ENCODE measurements around the gene APIP.
"Not testable (repeated sequence)": the region's sequence is repeated elsewhere in the genome, so short reads cannot be mapped to it uniquely, and the experiment has no call there.

Gene APIP

GRCh38 chr11:34926101-34926830 lies 10.1 kb upstream of the APIP start:
- Histone ChIP-seq H3K4me1 (ENCODE audit: control insufficient read depth, insufficient read depth, low read length) (no peaks in the 10 kb centered on the region), H3K9me3 (ENCODE audit: control insufficient read depth, low read length) (no peaks in the 10 kb centered on the region), H3K4me3 (ENCODE audit: insufficient read depth, low read depth, low read length) (no peak overlapping the region), H3K36me3 (ENCODE audit: control insufficient read depth, insufficient read depth, low read length) (no peaks in the 10 kb centered on the region), H3K27me3 (ENCODE audit: control insufficient read depth, insufficient read depth, low read length, poor library complexity, severe bottlenecking) (no peaks in the 10 kb centered on the region), H3K27ac (ENCODE audit: insufficient read depth, low read depth, low read length, poor library complexity, severe bottlenecking) (no peak overlapping the region)
- 38 to 44% methylated on average over 2 of the region's 2 CpGs for WGBS, 2 experiments

GRCh38 chr11:34924714-34925113 lies 8.5 kb upstream of the APIP start:
- no peak overlapping the region for H3K27ac ChIP-seq (ENCODE audit: insufficient read depth, low read depth, low read length, poor library complexity, severe bottlenecking)
- no peaks in the 10 kb centered on the region for H3K36me3 ChIP-seq (ENCODE audit: control insufficient read depth, insufficient read depth, low read length)
- 90 to 92% methylated on average over 2 to 3 of the region's 3 CpGs for WGBS, 2 experiments
- H3K4me1 ChIP-seq (ENCODE audit: control insufficient read depth, insufficient read depth, low read length) = no peaks in the 10 kb centered on the region
- H3K9me3 ChIP-seq (ENCODE audit: control insufficient read depth, low read length) = no peaks in the 10 kb centered on the region
- no peak overlapping the region for H3K4me3 ChIP-seq (ENCODE audit: insufficient read depth, low read depth, low read length)
- H3K27me3 ChIP-seq (ENCODE audit: control insufficient read depth, insufficient read depth, low read length, poor library complexity, severe bottlenecking) = no peaks in the 10 kb centered on the region

DNA sequence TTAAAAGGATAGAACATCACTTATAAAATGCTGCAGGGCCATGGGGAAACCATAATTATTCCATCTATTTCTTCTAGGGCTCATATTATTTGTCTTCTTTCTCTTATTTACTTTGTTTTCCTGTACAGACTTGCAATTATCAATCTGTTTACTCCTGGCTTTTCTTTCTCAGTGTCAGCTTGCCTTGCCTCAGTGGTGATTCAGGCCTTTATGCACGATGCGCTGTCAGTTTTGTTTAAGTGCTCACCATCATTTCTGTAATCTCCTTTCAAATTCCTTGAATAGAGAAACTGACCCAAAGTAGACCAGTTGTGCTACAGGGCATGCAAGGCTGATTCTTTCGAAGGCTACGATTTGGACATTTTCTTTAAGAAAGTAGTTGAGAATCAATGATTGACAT lies 5.0 kb upstream of the APIP start:
- Histone ChIP-seq H3K4me1 (ENCODE audit: control insufficient read depth, insufficient read depth, low read length) (no peaks in the 10 kb centered on the region), H3K27me3 (ENCODE audit: control insufficient read depth, insufficient read depth, low read length, poor library complexity, severe bottlenecking) (no peaks in the 10 kb centered on the region), H3K27ac (ENCODE audit: insufficient read depth, low read depth, low read length, poor library complexity, severe bottlenecking) (no peak overlapping the region), H3K4me3 (ENCODE audit: insufficient read depth, low read depth, low read length) (no peak overlapping the region), H3K9me3 (ENCODE audit: control insufficient read depth, low read length) (no peaks in the 10 kb centered on the region), H3K36me3 (ENCODE audit: control insufficient read depth, insufficient read depth, low read length) (no peaks in the 10 kb centered on the region)
- 98 to 99% methylated on average over 4 of the region's 4 CpGs for WGBS, 2 experiments

- H3K27me3 ChIP-seq (ENCODE audit: control insufficient read depth, insufficient read depth, low read length, poor library complexity, severe bottlenecking) = no peaks in the 10 kb centered on the region
- peak overlapping the region; percentile 85 for H3K4me3 ChIP-seq (ENCODE audit: insufficient read depth, low read depth, low read length)
- no peaks in the 10 kb centered on the region for H3K36me3 ChIP-seq (ENCODE audit: control insufficient read depth, insufficient read depth, low read length)
- peak overlapping the region; percentile 93 for H3K27ac ChIP-seq (ENCODE audit: insufficient read depth, low read depth, low read length, poor library complexity, severe bottlenecking)
- H3K4me1 ChIP-seq (ENCODE audit: control insufficient read depth, insufficient read depth, low read length) = peaks cover 5% of the 10 kb centered on the region
- no peaks in the 10 kb centered on the region for H3K9me3 ChIP-seq (ENCODE audit: control insufficient read depth, low read length)
- 17% methylated on average over 21 to 23 of the region's 23 CpGs for WGBS, 2 experiments
These were observed 928 bp upstream of the APIP start for GRCh38 chr11:34916843-34917770.

GRCh38 chr11:34915136-34916014 lies 804 bp downstream of the APIP start:
- Histone ChIP-seq H3K4me3 (ENCODE audit: insufficient read depth, low read depth, low read length) (peak overlapping the region; percentile 85), H3K27ac (ENCODE audit: insufficient read depth, low read depth, low read length, poor library complexity, severe bottlenecking) (peak overlapping the region; percentile 93), H3K27me3 (ENCODE audit: control insufficient read depth, insufficient read depth, low read length, poor library complexity, severe bottlenecking) (no peaks in the 10 kb centered on the region), H3K9me3 (ENCODE audit: control insufficient read depth, low read length) (no peaks in the 10 kb centered on the region), H3K36me3 (ENCODE audit: control insufficient read depth, insufficient read depth, low read length) (no peaks in the 10 kb centered on the region), H3K4me1 (ENCODE audit: control insufficient read depth, insufficient read depth, low read length) (peaks cover 5% of the 10 kb centered on the region)
- WGBS, 2 experiments = 14 to 15% methylated on average over 34 of the region's 34 CpGs

DNA sequence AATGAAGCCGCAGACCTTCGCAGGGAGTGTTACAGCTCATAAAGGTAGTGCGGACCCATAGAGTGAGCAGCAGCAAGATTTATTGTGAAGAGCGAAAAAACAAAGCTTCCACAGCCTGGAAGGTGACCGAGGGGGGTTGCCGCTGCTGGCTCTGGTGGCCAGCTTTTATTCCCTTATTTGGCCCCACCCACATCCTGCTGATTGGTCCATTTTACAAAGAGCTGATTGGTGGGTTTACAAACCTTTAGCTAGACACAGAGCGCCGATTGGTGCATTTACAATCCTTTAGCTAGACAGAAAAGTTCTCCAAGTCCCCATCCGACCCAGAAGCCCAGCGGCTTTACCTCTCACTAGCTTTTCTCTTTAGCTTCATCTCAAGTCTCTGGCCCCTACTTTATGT lies 2.6 kb downstream of the APIP start:
- H3K9me3 ChIP-seq (ENCODE audit: control insufficient read depth, low read length); H3K36me3 ChIP-seq (ENCODE audit: control insufficient read depth, insufficient read depth, low read length); H3K4me3 ChIP-seq (ENCODE audit: insufficient read depth, low read depth, low read length); H3K4me1 ChIP-seq (ENCODE audit: control insufficient read depth, insufficient read depth, low read length); H3K27me3 ChIP-seq (ENCODE audit: control insufficient read depth, insufficient read depth, low read length, poor library complexity, severe bottlenecking); H3K27ac ChIP-seq (ENCODE audit: insufficient read depth, low read depth, low read length, poor library complexity, severe bottlenecking): not testable (repeated sequence)
- whole genome bisulfite sequencing, 2 experiments = 96 to 97% methylated on average over 10 of the region's 10 CpGs

DNA sequence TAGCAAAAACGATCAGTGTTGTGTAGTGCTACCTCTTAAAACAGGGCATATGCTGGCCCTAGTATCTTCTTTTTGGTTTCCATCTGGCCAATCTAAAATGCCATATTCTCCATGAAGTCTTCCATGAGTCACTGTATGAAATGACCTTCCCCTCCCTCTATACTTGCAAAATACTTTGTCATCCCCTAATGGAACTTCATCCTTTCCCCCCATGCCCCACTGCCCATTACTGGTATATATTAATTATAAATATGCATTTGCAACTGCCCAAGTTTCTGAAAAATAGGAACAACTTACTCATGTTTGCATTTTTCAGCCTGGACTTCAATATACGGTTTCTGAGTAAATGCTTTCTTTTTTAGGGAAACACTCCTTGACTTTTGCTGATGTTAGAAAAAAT lies 4.5 kb downstream of the APIP start:
- H3K27ac ChIP-seq (ENCODE audit: insufficient read depth, low read depth, low read length, poor library complexity, severe bottlenecking) = no peak overlapping the region
- peaks cover 5% of the 10 kb centered on the region for H3K4me1 ChIP-seq (ENCODE audit: control insufficient read depth, insufficient read depth, low read length)
- no peaks in the 10 kb centered on the region for H3K9me3 ChIP-seq (ENCODE audit: control insufficient read depth, low read length)
- H3K36me3 ChIP-seq (ENCODE audit: control insufficient read depth, insufficient read depth, low read length) = no peaks in the 10 kb centered on the region
- H3K27me3 ChIP-seq (ENCODE audit: control insufficient read depth, insufficient read depth, low read length, poor library complexity, severe bottlenecking) = no peaks in the 10 kb centered on the region
- no peak overlapping the region for H3K4me3 ChIP-seq (ENCODE audit: insufficient read depth, low read depth, low read length)
- 95 to 99% methylated on average over 2 of the region's 2 CpGs for WGBS, 2 experiments

DNA sequence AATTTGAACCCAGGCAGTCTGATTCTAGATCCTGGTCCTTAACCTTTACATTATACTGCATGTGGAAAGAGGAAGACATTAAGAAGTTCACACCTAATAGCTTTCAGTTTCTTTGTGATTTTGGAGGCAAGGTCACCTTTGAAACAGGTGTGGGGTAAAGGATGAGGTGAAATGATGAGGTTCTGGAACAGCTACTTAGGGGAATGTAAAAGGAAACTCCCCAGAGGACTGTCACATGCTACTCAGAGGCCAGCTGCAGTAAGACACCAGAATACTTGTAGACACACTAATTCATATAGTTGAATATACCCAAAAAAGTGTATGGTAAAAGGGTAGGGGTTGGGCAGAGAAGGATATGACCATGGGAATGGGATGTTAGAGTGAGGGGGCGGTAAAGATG lies 5.4 kb downstream of the APIP start:
- H3K4me3 ChIP-seq (ENCODE audit: insufficient read depth, low read depth, low read length) = no peak overlapping the region
- no peaks in the 10 kb centered on the region for H3K27me3 ChIP-seq (ENCODE audit: control insufficient read depth, insufficient read depth, low read length, poor library complexity, severe bottlenecking)
- no peaks in the 10 kb centered on the region for H3K36me3 ChIP-seq (ENCODE audit: control insufficient read depth, insufficient read depth, low read length)
- no peak overlapping the region for H3K27ac ChIP-seq (ENCODE audit: insufficient read depth, low read depth, low read length, poor library complexity, severe bottlenecking)
- H3K4me1 ChIP-seq (ENCODE audit: control insufficient read depth, insufficient read depth, low read length) = peaks cover 5% of the 10 kb centered on the region
- H3K9me3 ChIP-seq (ENCODE audit: control insufficient read depth, low read length) = no peaks in the 10 kb centered on the region
- WGBS, 2 experiments = 94 to 100% methylated on average over 1 of the region's 1 CpG

- peaks cover under 1% of the 10 kb centered on the region for H3K4me1 ChIP-seq (ENCODE audit: control insufficient read depth, insufficient read depth, low read length)
- H3K36me3 ChIP-seq (ENCODE audit: control insufficient read depth, insufficient read depth, low read length) = no peaks in the 10 kb centered on the region
- WGBS, 2 experiments = 89 to 93% methylated on average over 4 of the region's 4 CpGs
- H3K27ac ChIP-seq (ENCODE audit: insufficient read depth, low read depth, low read length, poor library complexity, severe bottlenecking) = no peak overlapping the region
- H3K27me3 ChIP-seq (ENCODE audit: control insufficient read depth, insufficient read depth, low read length, poor library complexity, severe bottlenecking) = no peaks in the 10 kb centered on the region
- H3K9me3 ChIP-seq (ENCODE audit: control insufficient read depth, low read length) = no peaks in the 10 kb centered on the region
- H3K4me3 ChIP-seq (ENCODE audit: insufficient read depth, low read depth, low read length) = no peak overlapping the region
These were observed 6.2 kb downstream of the APIP start for GRCh38 chr11:34909955-34910354.

GRCh38 chr11:34909415-34909814 lies 6.8 kb downstream of the APIP start:
- 76 to 77% methylated on average over 6 of the region's 6 CpGs for WGBS, 2 experiments
- no peaks in the 10 kb centered on the region for H3K36me3 ChIP-seq (ENCODE audit: control insufficient read depth, insufficient read depth, low read length)
- no peaks in the 10 kb centered on the region for H3K4me1 ChIP-seq (ENCODE audit: control insufficient read depth, insufficient read depth, low read length)

More at GRCh38 chr11:34909415-34909814, 6.8 kb downstream of the APIP start:
- Histone ChIP-seq H3K9me3 (ENCODE audit: control insufficient read depth, low read length) (no peaks in the 10 kb centered on the region), H3K27me3 (ENCODE audit: control insufficient read depth, insufficient read depth, low read length, poor library complexity, severe bottlenecking) (no peaks in the 10 kb centered on the region), H3K4me3 (ENCODE audit: insufficient read depth, low read depth, low read length) (no peak overlapping the region), H3K27ac (ENCODE audit: insufficient read depth, low read depth, low read length, poor library complexity, severe bottlenecking) (no peak overlapping the region)

All from ectodermal cell (in vitro differentiated cells).